ENCODE data around the gene SFRP2.

SFRP2 gene

DNA sequence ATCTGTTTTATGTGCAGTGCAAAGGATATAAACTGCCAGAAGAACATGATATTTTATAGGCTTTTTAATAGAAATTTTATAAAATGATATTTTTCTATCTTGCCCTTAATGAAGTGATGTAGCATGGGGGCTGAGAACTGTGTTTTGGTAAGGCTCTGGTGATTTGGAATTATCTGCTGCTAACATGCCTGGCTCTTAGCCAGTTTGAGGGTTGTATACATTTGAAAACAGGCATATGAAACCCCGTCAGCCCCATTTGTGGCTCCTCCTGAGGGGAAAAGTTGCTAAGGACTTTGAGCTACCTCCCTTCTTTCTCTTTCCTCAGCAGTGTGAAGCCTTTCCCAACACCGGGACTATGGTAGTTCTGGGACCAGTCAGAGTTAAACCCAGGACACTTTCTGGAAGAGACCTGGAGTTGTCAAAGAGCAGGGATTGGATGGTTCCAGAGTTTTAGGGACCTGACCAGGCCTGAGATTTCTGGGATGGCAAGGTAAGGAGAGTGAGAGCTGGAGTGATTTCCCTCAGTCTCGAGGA is 4.7 kb downstream of the SFRP2 start:
- DNase-seq (ENCODE audit: low read depth): no peak
- TF ChIP-seq, protein P1, sequence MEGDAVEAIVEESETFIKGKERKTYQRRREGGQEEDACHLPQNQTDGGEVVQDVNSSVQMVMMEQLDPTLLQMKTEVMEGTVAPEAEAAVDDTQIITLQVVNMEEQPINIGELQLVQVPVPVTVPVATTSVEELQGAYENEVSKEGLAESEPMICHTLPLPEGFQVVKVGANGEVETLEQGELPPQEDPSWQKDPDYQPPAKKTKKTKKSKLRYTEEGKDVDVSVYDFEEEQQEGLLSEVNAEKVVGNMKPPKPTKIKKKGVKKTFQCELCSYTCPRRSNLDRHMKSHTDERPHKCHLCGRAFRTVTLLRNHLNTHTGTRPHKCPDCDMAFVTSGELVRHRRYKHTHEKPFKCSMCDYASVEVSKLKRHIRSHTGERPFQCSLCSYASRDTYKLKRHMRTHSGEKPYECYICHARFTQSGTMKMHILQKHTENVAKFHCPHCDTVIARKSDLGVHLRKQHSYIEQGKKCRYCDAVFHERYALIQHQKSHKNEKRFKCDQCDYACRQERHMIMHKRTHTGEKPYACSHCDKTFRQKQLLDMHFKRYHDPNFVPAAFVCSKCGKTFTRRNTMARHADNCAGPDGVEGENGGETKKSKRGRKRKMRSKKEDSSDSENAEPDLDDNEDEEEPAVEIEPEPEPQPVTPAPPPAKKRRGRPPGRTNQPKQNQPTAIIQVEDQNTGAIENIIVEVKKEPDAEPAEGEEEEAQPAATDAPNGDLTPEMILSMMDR (conservative IDR thresholded peaks at IDR 0.05; ENCODE audit: low read length): no peak
- no peak overlapping the region for H3K4me3 ChIP-seq (ENCODE audit: low read length)

DNA sequence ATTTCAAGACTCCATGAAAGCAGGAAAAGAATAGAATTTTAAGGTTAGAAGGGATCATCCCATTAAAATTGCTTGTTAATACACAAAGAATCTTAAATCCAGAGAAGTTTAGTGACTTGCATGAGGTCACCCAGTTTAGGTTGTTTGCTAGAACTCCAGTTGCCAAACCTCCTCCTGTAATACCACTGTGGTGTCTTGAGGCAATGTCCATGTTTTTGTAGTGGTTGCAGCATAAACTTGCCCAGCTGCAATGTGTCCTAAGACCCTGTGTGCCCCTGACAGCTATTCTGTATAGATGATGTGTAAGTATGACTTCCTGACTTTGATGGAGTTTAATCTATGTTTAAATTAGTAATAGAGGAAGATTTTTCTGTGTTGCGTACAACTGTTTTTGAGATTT is 6.3 kb downstream of the SFRP2 start:
- H3K4me3 ChIP-seq (ENCODE audit: low read length): no peak overlapping the region
- DNase-seq (ENCODE audit: low read depth): peak; percentile 21
- TF ChIP-seq, protein P1 (conservative IDR thresholded peaks at IDR 0.05; ENCODE audit: low read length): no peak

DNA sequence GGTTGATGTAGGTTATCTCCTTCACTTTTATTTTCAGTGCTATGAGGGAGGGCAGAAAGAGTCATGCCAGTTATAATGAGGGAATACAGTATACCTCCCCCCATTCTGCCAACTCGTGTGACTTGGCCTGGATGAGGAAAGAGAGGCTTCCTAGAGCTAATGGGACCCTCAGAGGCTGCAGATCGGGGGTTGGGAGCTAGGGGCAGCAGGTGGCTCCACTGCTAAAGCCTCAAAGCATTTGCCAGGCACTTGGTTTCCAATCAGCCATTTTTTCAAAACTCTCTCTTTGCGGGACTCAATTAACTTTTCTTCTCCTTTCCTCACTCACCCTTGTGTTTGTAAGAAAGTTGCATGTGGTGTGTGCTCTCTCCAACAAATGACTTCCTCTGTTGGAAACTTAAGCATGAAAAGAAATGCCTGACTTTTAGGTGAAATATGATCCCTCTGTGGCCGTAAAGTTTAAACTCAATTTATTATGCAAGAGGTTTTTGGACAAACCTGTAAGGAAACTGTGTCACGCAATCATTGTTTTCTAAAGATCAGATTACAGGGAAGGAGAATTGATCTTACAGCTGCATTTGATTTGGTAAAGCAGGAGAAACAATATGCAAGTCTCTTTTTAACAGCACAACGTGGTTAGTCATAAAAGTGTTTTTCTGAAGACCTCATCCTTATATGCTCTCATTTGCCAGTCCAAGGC is 7.0 kb downstream of the SFRP2 start:
- H3K4me3 ChIP-seq (ENCODE audit: low read length): no peak overlapping the region
- peak; percentile 80 for DNase-seq (ENCODE audit: low read depth)
- TF ChIP-seq, protein P1 (conservative IDR thresholded peaks at IDR 0.05; ENCODE audit: low read length): no peak

DNA sequence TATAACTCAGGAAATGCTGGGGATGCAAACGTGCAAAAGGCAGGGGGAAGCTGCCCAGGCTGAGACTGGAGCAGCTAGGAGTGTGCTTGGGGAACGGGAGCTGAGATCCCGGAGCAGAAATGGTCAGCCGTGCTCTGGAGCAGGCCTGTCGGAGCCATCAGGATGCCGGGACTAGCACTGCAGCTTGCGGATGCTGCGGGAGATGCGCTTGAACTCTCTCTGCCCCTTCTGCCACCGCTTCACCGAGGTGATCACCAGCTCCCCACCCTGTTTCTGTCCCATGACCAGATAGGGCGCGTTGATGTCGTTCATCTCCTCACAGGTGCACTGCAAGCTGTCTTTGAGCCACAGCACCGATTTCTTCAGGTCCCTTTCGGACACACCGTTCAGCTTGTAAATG is 7.6 kb downstream of the SFRP2 start:
- TF ChIP-seq, protein P1 (conservative IDR thresholded peaks at IDR 0.05; ENCODE audit: low read length): no peak
- no peak for DNase-seq (ENCODE audit: low read depth)
- H3K4me3 ChIP-seq (ENCODE audit: low read length): no peak overlapping the region

DNA sequence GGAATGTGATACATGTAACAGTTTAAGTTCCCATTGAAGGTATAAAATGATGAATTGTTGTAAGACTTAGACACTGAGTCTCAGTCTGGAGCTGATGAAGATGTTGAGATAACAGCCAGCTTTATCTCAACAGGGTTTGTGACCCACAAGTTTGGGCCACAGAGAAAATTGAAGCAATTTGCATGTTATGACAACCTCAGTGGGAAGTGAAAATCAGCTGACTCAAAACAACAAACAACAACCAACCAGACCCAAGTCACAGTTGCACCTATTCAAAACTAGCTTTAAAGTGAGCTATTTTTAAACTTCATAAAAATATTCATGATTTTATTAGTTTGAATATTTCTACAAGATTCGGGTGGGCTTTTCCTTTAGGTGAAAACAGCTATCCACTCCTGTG is 8.0 kb downstream of the SFRP2 start:
- H3K4me3 ChIP-seq (ENCODE audit: low read length): no peak overlapping the region
- no peak for DNase-seq (ENCODE audit: low read depth)
- TF ChIP-seq, protein P1 (conservative IDR thresholded peaks at IDR 0.05; ENCODE audit: low read length): no peak

DNA sequence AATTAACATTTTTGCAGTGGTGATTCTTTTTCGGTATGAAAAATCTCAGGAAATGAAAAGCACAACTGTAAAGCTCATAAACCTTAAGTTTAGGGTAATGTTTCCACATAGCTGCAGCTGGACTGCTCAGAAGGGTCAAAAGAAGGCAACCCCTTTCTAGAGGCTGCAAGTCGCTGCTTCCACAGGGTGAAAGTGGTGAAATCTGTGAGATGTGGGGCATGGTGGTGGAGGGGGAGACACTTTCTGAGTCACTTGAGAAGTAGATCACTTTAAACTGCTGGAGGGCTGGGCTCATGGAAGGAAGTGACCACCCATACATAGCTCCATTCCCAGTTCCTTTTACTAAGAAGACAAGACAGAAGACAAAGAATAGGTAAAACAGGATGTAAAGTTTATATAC is 8.7 kb downstream of the SFRP2 start:
- H3K4me3 ChIP-seq (ENCODE audit: low read length): no peak overlapping the region
- no peak for DNase-seq (ENCODE audit: low read depth)
- TF ChIP-seq, protein P1 (conservative IDR thresholded peaks at IDR 0.05; ENCODE audit: low read length): no peak

DNA sequence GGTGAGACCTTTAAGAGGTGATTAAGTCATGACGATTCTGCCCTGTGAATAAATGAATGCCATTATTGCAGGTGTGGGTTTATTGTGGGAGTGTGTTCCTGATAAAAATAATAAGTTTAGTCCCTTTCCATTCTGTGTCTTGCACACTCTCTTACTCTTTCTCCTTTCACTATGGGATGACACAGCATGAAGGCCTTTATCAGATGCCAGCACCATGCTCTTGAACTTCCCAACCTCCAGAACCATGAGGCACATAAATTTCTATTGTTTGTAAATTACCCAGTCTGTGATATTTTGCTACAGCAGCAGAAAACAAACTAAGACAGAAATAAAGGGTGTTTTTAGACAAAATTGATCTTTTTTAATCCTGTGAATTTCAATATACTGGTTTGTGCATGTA is 10.5 kb downstream of the SFRP2 start:
- TF ChIP-seq, protein P1 (conservative IDR thresholded peaks at IDR 0.05; ENCODE audit: low read length): no peak
- no peak overlapping the region for H3K4me3 ChIP-seq (ENCODE audit: low read length)
- DNase-seq (ENCODE audit: low read depth): no peak

Measured in AG10803 (cell line).